Cortex of kidney (tissue), 1 donor: Measurements from ENCODE around the gene ADPRS.

Source experiments
- DNase-seq: peaks from one replicate; lab custom pipeline; 2025; lab: John Stamatoyannopoulos, UW

The ADPRS gene

DNA sequence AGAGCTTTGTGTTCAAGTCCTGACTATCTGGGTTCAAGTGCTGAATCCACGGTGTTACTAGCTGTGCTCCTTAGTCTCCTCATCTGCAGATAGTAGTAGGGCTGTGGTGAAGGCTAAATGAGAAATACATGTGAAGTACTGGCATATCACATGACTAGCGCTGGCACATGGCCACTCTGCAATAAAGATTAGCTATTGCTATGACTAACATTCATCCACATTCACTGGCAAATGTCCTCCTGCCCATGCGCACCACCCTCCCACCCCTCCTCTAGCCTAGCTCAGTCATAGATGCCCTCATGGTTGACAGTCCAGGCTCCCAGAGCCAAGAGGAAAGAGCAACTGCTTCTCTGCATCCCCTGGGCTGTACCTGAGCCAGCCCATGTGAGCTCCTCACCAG, 44.8 kb downstream of the ADPRS start:
- DNase-seq: no peak

DNA sequence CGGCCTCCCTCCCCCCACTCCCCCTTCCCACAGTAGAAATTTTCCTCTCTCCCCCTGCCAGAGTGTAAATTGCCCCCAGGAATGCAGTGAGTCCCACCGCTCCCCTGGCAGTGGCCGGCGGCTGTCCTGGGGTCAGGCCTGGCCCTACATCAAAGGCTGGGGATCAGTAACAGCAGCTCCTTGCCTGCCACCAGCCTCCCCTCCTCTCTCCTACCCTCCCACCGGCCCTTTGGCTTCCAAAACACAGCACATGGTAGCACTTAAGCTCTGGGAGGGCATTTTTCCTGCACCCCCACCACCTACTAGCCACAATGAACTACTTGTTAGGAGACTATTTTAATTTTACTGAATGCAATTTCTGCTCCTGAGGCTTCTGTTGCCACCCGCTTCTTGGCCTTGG, 45.3 kb downstream of the ADPRS start:
- no peak for DNase-seq

DNA sequence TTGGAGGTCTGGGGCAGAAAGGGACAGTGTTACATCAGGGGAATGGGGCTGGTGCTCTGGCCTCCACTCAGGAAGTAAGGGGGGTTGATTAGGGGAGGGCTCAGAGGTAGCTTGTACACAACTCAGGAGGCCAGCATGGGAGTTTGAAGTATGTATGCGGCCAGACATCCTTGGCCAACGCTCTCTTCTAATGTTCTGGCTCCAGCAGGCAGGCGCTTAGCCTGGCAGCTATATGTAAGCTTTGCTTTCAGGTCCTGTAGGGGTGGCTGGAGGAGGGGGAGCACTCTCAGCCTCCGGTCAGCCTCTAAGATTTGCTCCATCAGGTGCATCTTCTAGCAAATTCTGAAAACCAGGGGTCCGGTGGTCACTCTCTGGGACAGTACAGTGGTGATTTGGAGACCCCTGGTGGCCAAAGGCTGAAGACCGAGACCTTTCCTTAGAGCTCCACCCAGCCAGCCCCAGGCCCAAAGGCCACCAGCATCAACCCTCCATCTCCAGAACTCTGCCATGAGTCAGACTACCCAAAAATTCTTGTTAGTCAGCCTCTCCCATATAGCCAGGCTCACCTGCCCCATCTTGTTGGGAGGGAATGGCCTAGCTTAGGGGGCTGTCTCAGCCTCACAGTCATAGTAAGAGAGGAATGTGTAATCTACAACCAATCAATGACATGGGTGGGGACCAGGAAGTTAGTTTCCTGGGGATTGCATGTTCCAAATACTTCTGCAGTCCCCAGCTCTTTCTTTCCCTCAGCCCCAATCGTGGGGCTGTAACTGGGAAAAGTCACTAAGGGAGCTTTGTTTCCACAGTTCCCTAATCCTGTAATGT, 46.0 kb downstream of the ADPRS start:
- DNase-seq: no peak

DNA sequence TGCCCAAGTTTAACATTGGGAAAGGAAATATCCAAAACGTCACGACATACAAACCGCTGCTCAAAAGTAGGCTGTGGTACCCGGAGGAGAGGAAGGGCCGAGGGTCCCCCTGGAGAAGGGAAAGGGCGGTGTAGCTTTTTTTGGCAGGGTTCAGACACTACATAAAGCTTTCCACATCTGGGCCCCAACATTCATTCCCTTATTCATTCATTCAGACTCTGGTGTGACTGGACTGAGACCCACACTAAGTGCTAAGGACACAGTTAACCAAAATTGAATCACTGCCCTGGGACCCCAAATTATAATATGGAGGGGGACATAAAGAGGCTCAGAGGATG, 46.6 kb downstream of the ADPRS start:
- no peak for DNase-seq

DNA sequence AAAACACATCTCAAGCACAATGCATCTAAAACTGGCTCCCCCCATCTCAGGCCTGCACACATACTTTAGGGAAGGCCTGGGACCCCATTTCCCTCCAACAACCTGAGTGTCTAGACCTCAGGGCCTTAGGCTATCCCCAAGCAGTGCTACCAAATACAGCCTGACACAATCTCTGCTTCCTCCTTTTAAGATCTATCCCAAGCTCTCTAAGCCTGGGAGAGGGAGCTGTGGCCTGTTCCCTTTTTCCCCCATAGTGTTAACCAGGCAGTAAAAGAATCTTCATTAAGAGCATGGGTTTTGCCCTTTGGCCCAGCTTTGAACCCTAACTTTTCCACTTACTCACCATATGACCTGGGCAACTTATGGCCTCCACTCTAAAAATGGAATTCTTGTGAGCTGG, 47.1 kb downstream of the ADPRS start:
- no peak for DNase-seq

DNA sequence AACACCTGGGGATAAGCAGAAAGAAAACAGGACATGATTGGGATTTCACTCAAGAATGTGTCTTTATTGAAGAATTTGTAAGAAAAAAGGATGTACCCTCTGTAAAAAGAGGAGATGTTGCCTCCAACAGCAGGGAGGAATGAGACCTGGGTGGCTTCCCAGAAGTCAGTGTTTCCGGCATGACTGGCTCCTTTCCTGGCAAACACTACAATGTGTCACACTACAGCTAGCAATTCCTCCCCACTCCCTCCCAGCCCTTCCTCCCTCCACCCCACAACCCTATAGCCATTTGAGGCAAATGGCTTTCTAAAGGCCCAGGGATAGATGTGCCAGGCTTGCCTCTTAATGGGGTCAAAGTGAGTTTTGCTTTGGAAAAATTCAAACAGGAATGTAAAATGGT, 47.8 kb downstream of the ADPRS start:
- no peak for DNase-seq

DNA sequence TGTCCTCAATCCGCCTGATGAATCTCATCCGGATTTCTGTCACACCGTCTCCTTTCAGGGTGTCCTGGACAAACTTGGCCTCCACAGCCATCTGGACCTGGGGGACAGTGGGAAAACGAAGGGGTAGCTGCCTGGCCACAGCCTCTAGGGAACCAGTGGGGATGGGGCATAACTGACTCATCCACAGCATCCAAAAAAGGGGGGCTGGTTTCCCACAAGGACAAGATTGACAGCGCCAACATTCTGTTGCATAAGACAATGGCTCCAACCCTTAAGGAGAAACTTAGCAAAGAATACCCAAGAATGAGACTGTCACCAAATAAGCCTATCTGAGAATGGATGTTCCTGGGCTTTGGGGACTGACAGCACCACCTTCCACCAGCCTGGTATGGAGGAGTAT, 48.5 kb downstream of the ADPRS start:
- no peak for DNase-seq

DNA sequence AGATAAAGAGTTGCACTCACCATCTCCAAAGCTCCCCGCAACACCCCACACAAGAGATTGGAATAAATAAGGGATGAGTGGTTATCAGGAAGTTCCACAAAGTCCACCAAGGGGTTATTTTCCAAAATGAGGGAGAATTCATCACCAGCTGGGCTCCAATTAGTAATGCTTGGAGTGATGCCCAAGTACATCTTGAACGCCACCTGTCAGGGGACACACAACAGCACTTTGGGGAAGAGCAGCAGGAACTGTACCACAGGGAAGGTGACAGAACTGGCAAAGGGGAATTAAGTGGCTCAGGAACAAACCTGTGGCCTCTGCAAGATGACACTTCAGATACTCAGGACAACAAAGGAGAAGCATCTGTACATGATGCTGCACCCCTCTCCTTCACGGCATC, 49.1 kb downstream of the ADPRS start:
- DNase-seq: no peak

DNA sequence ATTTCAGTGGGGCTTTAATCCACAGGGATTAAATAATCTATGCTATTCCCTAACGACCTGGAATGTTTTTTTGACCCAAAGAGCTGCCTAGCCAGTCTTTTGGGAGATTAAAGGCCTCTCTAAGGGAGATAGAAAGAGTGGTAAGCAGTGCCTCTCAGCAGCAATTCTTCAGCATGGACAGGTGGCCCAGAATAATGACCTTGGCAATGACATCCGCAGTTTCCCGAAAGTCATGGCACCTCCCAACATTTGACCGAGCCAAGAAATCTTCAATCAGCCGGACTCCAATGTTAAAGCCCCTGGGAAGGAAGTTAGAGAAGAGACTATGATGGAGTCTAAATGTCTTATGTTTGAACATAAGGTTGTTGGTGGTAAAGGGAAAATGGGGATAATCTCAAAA, 50.8 kb downstream of the ADPRS start:
- no peak for DNase-seq

DNA sequence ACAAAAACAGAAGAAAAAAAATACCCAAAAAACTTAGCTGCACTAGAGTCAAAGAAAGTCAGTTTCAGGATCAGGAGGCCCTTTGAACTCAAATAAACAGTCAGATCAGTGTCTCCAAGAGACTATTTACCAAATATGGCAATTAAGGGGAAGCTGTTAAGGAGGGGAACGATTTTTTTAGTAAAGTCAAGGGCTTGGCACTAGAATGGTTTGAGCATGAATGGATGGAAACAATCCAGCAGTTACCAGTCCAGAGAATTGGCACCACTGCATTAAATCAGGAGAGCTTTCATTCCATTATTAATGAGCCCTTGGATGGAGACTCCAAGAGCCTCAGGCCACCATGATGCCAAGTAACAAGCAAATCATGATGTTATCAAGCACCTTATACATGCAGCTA, 53.4 kb downstream of the ADPRS start:
- no peak for DNase-seq

DNA sequence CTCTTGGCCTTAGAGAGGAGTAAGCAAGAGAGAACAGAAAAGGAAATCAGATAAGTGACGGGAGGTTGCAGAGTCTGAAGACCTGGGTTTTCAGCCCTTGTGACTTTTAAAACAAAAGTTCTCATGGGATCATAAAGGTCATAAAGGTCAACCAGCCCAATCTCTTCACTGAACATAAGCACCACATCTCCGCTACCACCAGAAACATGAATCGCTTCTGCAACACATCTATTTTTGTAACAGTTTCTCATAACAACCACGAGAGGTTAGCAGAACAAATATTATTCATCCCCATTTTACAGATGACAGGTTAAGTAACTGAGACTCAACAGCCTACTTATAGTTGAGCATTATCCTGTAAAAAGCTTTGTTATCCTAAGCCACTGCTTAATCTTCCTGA, 54.7 kb downstream of the ADPRS start:
- DNase-seq: no peak
